ENCODE data around the gene ADAMTSL1.

DNA sequence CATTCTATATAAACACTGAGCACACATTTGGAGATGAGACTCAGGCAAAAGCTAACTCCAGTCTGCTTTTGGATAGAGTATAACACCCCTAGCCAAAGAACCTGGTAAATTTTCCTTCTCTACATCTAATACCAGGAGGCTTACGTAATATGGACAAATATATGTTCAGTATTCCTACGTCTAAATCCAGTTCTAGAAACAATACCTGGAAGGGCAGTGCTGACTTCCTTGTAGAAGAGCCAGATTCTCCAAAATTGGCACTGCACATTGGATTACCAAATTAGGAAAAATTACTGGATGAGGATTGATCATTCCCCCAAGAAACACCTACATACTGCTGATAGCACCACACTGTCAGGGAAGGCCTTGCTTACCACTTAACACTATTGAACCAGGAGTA is 311.7 kb downstream of the ADAMTSL1 start:
- TF ChIP-seq, protein P1, sequence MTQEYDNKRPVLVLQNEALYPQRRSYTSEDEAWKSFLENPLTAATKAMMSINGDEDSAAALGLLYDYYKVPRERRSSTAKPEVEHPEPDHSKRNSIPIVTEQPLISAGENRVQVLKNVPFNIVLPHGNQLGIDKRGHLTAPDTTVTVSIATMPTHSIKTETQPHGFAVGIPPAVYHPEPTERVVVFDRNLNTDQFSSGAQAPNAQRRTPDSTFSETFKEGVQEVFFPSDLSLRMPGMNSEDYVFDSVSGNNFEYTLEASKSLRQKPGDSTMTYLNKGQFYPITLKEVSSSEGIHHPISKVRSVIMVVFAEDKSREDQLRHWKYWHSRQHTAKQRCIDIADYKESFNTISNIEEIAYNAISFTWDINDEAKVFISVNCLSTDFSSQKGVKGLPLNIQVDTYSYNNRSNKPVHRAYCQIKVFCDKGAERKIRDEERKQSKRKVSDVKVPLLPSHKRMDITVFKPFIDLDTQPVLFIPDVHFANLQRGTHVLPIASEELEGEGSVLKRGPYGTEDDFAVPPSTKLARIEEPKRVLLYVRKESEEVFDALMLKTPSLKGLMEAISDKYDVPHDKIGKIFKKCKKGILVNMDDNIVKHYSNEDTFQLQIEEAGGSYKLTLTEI (CRISPR knock-in tag; conservative IDR thresholded peaks at IDR 0.05), result no peak
- TF ChIP-seq BCL6 (CRISPR knock-in tag; IDR thresholded peaks at IDR 0.05) (no peak), SP1 (IDR thresholded peaks at IDR 0.05) (no peak), SP1 (CRISPR knock-in tag; IDR thresholded peaks at IDR 0.05) (no peak), MXI1 (IDR thresholded peaks at IDR 0.05; ENCODE audit: borderline replicate concordance, low read depth, low read length) (no peak), KLF13 (CRISPR knock-in tag; IDR thresholded peaks at IDR 0.05) (no peak), JUN (CRISPR knock-in tag; IDR thresholded peaks at IDR 0.05) (no peak), SMC3 (IDR thresholded peaks at IDR 0.05; ENCODE audit: low read length) (no peak)
- TF ChIP-seq, protein P2, sequence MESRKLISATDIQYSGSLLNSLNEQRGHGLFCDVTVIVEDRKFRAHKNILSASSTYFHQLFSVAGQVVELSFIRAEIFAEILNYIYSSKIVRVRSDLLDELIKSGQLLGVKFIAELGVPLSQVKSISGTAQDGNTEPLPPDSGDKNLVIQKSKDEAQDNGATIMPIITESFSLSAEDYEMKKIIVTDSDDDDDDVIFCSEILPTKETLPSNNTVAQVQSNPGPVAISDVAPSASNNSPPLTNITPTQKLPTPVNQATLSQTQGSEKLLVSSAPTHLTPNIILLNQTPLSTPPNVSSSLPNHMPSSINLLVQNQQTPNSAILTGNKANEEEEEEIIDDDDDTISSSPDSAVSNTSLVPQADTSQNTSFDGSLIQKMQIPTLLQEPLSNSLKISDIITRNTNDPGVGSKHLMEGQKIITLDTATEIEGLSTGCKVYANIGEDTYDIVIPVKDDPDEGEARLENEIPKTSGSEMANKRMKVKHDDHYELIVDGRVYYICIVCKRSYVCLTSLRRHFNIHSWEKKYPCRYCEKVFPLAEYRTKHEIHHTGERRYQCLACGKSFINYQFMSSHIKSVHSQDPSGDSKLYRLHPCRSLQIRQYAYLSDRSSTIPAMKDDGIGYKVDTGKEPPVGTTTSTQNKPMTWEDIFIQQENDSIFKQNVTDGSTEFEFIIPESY (CRISPR knock-in tag; IDR thresholded peaks at IDR 0.05), result no peak
- TF ChIP-seq, protein P3, sequence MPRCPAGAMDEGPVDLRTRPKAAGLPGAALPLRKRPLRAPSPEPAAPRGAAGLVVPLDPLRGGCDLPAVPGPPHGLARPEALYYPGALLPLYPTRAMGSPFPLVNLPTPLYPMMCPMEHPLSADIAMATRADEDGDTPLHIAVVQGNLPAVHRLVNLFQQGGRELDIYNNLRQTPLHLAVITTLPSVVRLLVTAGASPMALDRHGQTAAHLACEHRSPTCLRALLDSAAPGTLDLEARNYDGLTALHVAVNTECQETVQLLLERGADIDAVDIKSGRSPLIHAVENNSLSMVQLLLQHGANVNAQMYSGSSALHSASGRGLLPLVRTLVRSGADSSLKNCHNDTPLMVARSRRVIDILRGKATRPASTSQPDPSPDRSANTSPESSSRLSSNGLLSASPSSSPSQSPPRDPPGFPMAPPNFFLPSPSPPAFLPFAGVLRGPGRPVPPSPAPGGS (CRISPR knock-in tag; IDR thresholded peaks at IDR 0.05), result no peak

Data from HepG2 (cell line).